Tibial artery (tissue), 4 donors: Measurements from ENCODE around the gene PBX1.
A peak's percentile ranks its signal among the peaks of the same experiment; 100 is the strongest.

ENCODE experiments used
- DNase-seq, 2 donors: peaks; one replicate each; pipeline ENCODE4 v3.0.0-alpha.2; 2019
- H3K27ac ChIP-seq, 2 donors: fragments of 200-600 bp; sonication (generic) in 1 of 2; 1 replicate in 1 of 2; 2 replicates in 1 of 2; pipeline ENCODE4 v1.5.1; 2018 to 2019; ENCODE audit warnings: mild to moderate bottlenecking in 1 of 2
- H3K27me3 ChIP-seq, 2 donors: fragments of 200-600 bp; sonication (generic) in 1 of 2; one replicate each; pipeline versions ENCODE4 v1.5.1 to v1.6.0; 2016 to 2019
- H3K36me3 ChIP-seq, 3 donors: fragments of 200-600 bp; sonication (generic) in 2 of 3; one replicate each; pipeline ENCODE4 v1.5.1; 2016 to 2019; ENCODE audit warnings: mild to moderate bottlenecking in 2 of 3
- H3K4me1 ChIP-seq, 4 donors: fragments of 200-600 bp; sonication (generic) in 2 of 4; 1 replicate in 3 of 4; 2 replicates in 1 of 4; pipeline ENCODE4 v1.5.1; 2016 to 2019
- H3K4me3 ChIP-seq, 2 donors: fragments of 200-600 bp; sonication (generic) in 1 of 2; 1 replicate in 1 of 2; 2 replicates in 1 of 2; pipeline ENCODE4 v1.5.1; 2018 to 2019; ENCODE audit warnings: mild to moderate bottlenecking in 2 of 2
- H3K9me3 ChIP-seq, 3 donors: fragments of 200-600 bp; sonication (generic) in 1 of 3; one replicate each; pipeline ENCODE4 v1.5.1; 2016 to 2019
- intact Hi-C: fragments of 100-400 bp; cut with DNase I; formaldehyde crosslinking; loops from one replicate; pipeline ENCODE4 v1.15.0; 2023; ENCODE audit warnings: low total_unique reads
- TF ChIP-seq, protein P1 (sequence below), 2 experiments: fragments of 200-600 bp in 1 of 2; fragments of 450-650 bp in 1 of 2; IDR thresholded peaks; one replicate each; pipeline ENCODE4 v1.5.1; 2017 to 2019; ENCODE audit warnings: antibody characterized with exemption in 2 of 2, mild to moderate bottlenecking in 1 of 2, moderate library complexity in 1 of 2

The PBX1 gene

DNA sequence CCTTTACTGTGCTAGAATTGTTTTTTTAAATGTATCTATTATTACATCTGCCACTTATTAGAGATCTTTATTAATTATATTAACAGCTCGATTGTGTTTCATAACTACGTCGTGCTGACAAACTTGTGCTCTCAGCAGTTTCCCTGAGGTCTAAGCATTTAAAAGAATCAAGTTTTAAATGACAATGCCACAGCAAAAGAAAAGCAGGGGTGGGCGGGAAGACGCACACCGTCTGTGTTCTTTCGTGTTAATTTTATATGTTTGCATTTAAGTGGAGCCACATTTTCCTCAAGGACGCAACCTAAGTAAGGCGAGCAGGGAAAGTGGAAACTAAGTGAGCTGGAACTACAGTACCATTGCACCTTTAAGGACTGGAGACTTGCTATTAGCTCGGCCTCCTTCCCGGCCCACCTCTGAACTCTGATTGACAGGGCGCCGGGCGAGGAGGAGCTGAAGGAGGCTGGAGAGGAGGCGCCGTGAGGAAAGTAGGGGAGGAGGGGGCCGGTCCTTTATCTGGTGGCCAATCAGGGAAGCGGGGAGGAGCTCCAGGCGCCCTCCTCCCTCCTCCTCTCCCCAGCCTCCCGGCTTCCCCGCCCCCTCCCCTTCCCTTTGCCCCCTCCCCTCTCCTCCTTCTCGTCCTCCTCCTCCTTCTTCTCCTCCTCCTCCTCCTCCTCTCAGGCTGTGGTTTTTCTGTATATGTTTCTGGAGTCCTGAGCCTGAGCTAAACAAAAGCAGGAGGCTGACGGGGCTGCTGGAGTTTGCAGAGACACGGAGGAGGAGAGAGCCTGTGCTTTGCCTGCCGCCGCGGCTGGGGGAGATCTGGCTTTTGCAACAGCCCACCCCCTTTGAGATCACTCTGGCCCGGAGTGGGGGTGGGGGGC lies at the start of gene PBX1:
TSS of gene PBX1 (plus strand) at position 724 of the 881 bp plus-strand sequence.
- TF ChIP-seq, protein P1, sequence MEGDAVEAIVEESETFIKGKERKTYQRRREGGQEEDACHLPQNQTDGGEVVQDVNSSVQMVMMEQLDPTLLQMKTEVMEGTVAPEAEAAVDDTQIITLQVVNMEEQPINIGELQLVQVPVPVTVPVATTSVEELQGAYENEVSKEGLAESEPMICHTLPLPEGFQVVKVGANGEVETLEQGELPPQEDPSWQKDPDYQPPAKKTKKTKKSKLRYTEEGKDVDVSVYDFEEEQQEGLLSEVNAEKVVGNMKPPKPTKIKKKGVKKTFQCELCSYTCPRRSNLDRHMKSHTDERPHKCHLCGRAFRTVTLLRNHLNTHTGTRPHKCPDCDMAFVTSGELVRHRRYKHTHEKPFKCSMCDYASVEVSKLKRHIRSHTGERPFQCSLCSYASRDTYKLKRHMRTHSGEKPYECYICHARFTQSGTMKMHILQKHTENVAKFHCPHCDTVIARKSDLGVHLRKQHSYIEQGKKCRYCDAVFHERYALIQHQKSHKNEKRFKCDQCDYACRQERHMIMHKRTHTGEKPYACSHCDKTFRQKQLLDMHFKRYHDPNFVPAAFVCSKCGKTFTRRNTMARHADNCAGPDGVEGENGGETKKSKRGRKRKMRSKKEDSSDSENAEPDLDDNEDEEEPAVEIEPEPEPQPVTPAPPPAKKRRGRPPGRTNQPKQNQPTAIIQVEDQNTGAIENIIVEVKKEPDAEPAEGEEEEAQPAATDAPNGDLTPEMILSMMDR (IDR thresholded peaks at IDR 0.05) = no peak

DNA sequence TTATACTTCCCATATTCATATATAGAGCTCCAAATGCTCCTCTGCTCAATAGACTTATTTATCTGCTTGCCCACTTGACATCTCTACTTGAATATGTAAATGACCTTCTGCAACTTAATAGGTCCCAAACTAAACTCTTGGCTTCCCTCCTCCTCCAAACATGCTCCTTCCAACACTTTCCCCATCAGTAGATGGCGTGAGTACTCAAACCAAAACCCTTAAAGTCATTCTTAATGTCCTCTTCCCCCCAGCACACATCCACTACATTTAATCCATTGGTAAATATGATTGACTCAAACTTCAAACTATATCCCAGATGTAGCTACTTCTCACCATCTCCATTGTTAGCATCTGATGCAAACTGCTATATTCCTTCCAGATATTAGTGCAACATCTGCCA lies 48.5 kb upstream of the PBX1 start:
- peaks cover 0 to 6% (median 0%) of the 10 kb centered on the region in 4 donors for H3K4me1 ChIP-seq

More for the DNA sequence above, at the start of gene PBX1:
- H3K36me3 ChIP-seq = no peaks in the 10 kb centered on the region
- DNase-seq = peak; percentile 99
- H3K27ac ChIP-seq = peak within 1 kb of the TSS; percentile 80 to 88
- peak within 1 kb of the TSS; percentile 62 to 89 for H3K4me3 ChIP-seq
- intact Hi-C loops = loop anchor here (2.0 kb wide), 1 partner anchor 36 kb away; no protein-coding TSS in a partner anchor
- no peaks in the 10 kb centered on the region for H3K9me3 ChIP-seq
- peaks cover 0 to 8% (median 0%) of the 10 kb centered on the region in 4 donors for H3K4me1 ChIP-seq
- H3K27me3 ChIP-seq = no peaks in the 10 kb centered on the region

GRCh38 chr1:164511001-164511705 lies 47.8 kb upstream of the PBX1 start:
- Histone ChIP-seq H3K27ac (no peak overlapping the region), H3K4me1 (peaks cover 0 to 11% (median 0%) of the 10 kb centered on the region in 4 donors), H3K9me3 (no peaks in the 10 kb centered on the region), H3K4me3 (no peak overlapping the region), H3K27me3 (no peaks in the 10 kb centered on the region), H3K36me3 (no peaks in the 10 kb centered on the region)
- DNase-seq = no peak
- intact Hi-C loops = no loop called here
- TF ChIP-seq, protein P1 (IDR thresholded peaks at IDR 0.05) = no peak

More for the DNA sequence above, 48.5 kb upstream of the PBX1 start:
- H3K9me3 ChIP-seq = no peaks in the 10 kb centered on the region
- intact Hi-C loops = no loop called here
- TF ChIP-seq, protein P1 (IDR thresholded peaks at IDR 0.05) = peak in 1 of 2 experiments; percentile 6
- no peak overlapping the region for H3K4me3 ChIP-seq
- H3K36me3 ChIP-seq = no peaks in the 10 kb centered on the region
- no peaks in the 10 kb centered on the region for H3K27me3 ChIP-seq
- no peak for DNase-seq
- H3K27ac ChIP-seq = no peak overlapping the region

DNA sequence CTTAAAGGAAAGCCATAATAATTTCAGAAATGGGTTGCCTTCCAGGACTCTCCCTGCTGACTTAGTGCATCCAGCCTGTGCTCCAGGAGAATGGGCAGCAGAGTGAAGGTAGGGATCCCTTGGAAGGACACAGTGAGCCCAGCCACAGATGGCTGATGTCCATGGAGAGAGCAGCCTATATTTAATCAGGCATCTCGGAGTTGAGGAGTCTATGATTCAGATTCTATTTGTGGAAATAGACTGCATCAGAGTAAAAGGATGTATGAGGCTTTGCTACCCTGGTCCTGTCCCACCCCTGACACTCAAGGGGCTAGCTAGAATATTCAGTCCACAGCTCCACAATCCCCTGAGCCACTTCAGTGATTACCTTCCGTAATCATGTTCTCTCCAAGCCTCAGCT lies 43.8 kb upstream of the PBX1 start:
- DNase-seq = no peak
- Histone ChIP-seq H3K36me3 (no peaks in the 10 kb centered on the region), H3K27me3 (no peaks in the 10 kb centered on the region), H3K4me1 (peaks cover 0 to 11% (median 0%) of the 10 kb centered on the region in 4 donors), H3K9me3 (no peaks in the 10 kb centered on the region), H3K27ac (no peak overlapping the region), H3K4me3 (no peak overlapping the region)
- TF ChIP-seq, protein P1 (IDR thresholded peaks at IDR 0.05) = no peak
- intact Hi-C loops = no loop called here

GRCh38 chr1:164515711-164516331 lies 43.2 kb upstream of the PBX1 start:
- TF ChIP-seq, protein P1 (IDR thresholded peaks at IDR 0.05) = no peak
- DNase-seq = no peak
- no peaks in the 10 kb centered on the region for H3K9me3 ChIP-seq

More at GRCh38 chr1:164515711-164516331, 43.2 kb upstream of the PBX1 start:
- intact Hi-C loops = no loop called here
- H3K4me1 ChIP-seq = peaks cover 0 to 11% (median 0%) of the 10 kb centered on the region in 4 donors
- no peak overlapping the region for H3K27ac ChIP-seq
- no peaks in the 10 kb centered on the region for H3K36me3 ChIP-seq
- no peak overlapping the region for H3K4me3 ChIP-seq
- H3K27me3 ChIP-seq = no peaks in the 10 kb centered on the region
